ENCODE data around the gene SCYGR8. TPM values are rescaled to one million over a fixed set of nuclear protein-coding genes. Genes with fewer than 3 reads are reported as not detected.
"Not testable (repeated sequence)": the region's sequence is repeated elsewhere in the genome, so short reads cannot be mapped to it uniquely, and the experiment has no call there.

Gene SCYGR8
- not detected for total RNA-seq

GRCh38 chr2:227745594-227745993 is at the start of gene SCYGR8:
Gene SCYGR8, plus strand, starts transcription at chr2:227745894. Its CDS starts 0 bp downstream, at chr2:227745894.
- Mint-ChIP-seq H3K27me3 (no peaks in the 10 kb centered on the region), H3K9me3 (no peaks in the 10 kb centered on the region), H3K4me1 (no peaks in the 10 kb centered on the region), H3K4me3 (no peak within 1 kb of the TSS), H3K36me3 (ENCODE audit: low read depth) (no peaks in the 10 kb centered on the region), H3K27ac (no peak within 1 kb of the TSS)
- no peak for ATAC-seq (replicated peaks)

GRCh38 chr2:227696990-227697679 is 48.6 kb upstream of the SCYGR8 start:
- Mint-ChIP-seq H3K4me1 (no peaks in the 10 kb centered on the region), H3K27ac (no peak overlapping the region), H3K4me3 (no peak overlapping the region), H3K9me3 (no peaks in the 10 kb centered on the region), H3K27me3 (peaks cover 24% of the 10 kb centered on the region), H3K36me3 (ENCODE audit: low read depth) (no peaks in the 10 kb centered on the region)
- no peak for ATAC-seq (replicated peaks)

GRCh38 chr2:227701556-227701955 is 44.1 kb upstream of the SCYGR8 start:
- ATAC-seq (replicated peaks) = no peak
- Mint-ChIP-seq H3K27ac (no peak overlapping the region), H3K27me3 (peaks cover 28% of the 10 kb centered on the region), H3K9me3 (no peaks in the 10 kb centered on the region), H3K36me3 (ENCODE audit: low read depth) (no peaks in the 10 kb centered on the region), H3K4me1 (no peaks in the 10 kb centered on the region), H3K4me3 (no peak overlapping the region)

GRCh38 chr2:227703280-227703732 is 42.4 kb upstream of the SCYGR8 start:
- H3K4me1 Mint-ChIP-seq = no peaks in the 10 kb centered on the region
- no peaks in the 10 kb centered on the region for H3K36me3 Mint-ChIP-seq (ENCODE audit: low read depth)
- no peak for ATAC-seq (replicated peaks)
- H3K27me3 Mint-ChIP-seq = peaks cover 34% of the 10 kb centered on the region
- H3K4me3 Mint-ChIP-seq = no peak overlapping the region
- H3K27ac Mint-ChIP-seq = no peak overlapping the region
- no peaks in the 10 kb centered on the region for H3K9me3 Mint-ChIP-seq

- Mint-ChIP-seq H3K4me1 (no peaks in the 10 kb centered on the region), H3K9me3 (no peaks in the 10 kb centered on the region), H3K27me3 (peaks cover 36% of the 10 kb centered on the region), H3K36me3 (ENCODE audit: low read depth) (no peaks in the 10 kb centered on the region), H3K27ac (no peak overlapping the region), H3K4me3 (no peak overlapping the region)
- ATAC-seq (replicated peaks) = no peak
These were observed 41.7 kb upstream of the SCYGR8 start for GRCh38 chr2:227703961-227704360.

- Mint-ChIP-seq H3K9me3 (no peaks in the 10 kb centered on the region), H3K27ac (no peak overlapping the region), H3K36me3 (ENCODE audit: low read depth) (no peaks in the 10 kb centered on the region), H3K4me3 (no peak overlapping the region), H3K27me3 (peaks cover 32% of the 10 kb centered on the region), H3K4me1 (no peaks in the 10 kb centered on the region)
- ATAC-seq (replicated peaks) = no peak
These were observed 38.8 kb upstream of the SCYGR8 start for GRCh38 chr2:227706859-227707258.

GRCh38 chr2:227707390-227707789 is 38.3 kb upstream of the SCYGR8 start:
- Mint-ChIP-seq H3K27me3 (peaks cover 32% of the 10 kb centered on the region), H3K27ac (no peak overlapping the region), H3K4me1 (no peaks in the 10 kb centered on the region), H3K4me3 (no peak overlapping the region), H3K36me3 (ENCODE audit: low read depth) (no peaks in the 10 kb centered on the region), H3K9me3 (no peaks in the 10 kb centered on the region)
- ATAC-seq (replicated peaks) = no peak

GRCh38 chr2:227710986-227711385 is 34.7 kb upstream of the SCYGR8 start:
- Mint-ChIP-seq H3K27me3 (peaks cover 17% of the 10 kb centered on the region), H3K36me3 (ENCODE audit: low read depth) (no peaks in the 10 kb centered on the region), H3K27ac (no peak overlapping the region), H3K4me1 (no peaks in the 10 kb centered on the region), H3K9me3 (no peaks in the 10 kb centered on the region), H3K4me3 (no peak overlapping the region)
- no peak for ATAC-seq (replicated peaks)

- Mint-ChIP-seq H3K27ac (no peak overlapping the region), H3K9me3 (no peaks in the 10 kb centered on the region), H3K27me3 (peaks cover 7% of the 10 kb centered on the region), H3K4me1 (no peaks in the 10 kb centered on the region), H3K36me3 (ENCODE audit: low read depth) (no peaks in the 10 kb centered on the region), H3K4me3 (no peak overlapping the region)
- no peak for ATAC-seq (replicated peaks)
These were observed 32.4 kb upstream of the SCYGR8 start for GRCh38 chr2:227713291-227713690.

GRCh38 chr2:227716501-227716900 is 29.2 kb upstream of the SCYGR8 start:
- Mint-ChIP-seq H3K9me3 (no peaks in the 10 kb centered on the region), H3K36me3 (ENCODE audit: low read depth) (no peaks in the 10 kb centered on the region), H3K27ac (no peak overlapping the region), H3K27me3 (peaks cover 5% of the 10 kb centered on the region), H3K4me3 (no peak overlapping the region), H3K4me1 (no peaks in the 10 kb centered on the region)
- no peak for ATAC-seq (replicated peaks)

GRCh38 chr2:227717687-227718567 is 27.8 kb upstream of the SCYGR8 start, which contains the start of gene SLC19A3:
Gene SLC19A3, minus strand, starts transcription at chr2:227718028. Its CDS starts 15,710 bp downstream, at chr2:227702318.
- peaks cover 8% of the 10 kb centered on the region for H3K27me3 Mint-ChIP-seq
- peak; percentile 39 for ATAC-seq (replicated peaks)
- H3K9me3 Mint-ChIP-seq = no peaks in the 10 kb centered on the region
- no peak within 1 kb of the TSS for H3K27ac Mint-ChIP-seq
- peak within 1 kb of the TSS; percentile 20 for H3K4me3 Mint-ChIP-seq
- no peaks in the 10 kb centered on the region for H3K36me3 Mint-ChIP-seq (ENCODE audit: low read depth)
- H3K4me1 Mint-ChIP-seq = no peaks in the 10 kb centered on the region

GRCh38 chr2:227719641-227720040 is 26.1 kb upstream of the SCYGR8 start:
- Mint-ChIP-seq H3K4me1 (no peaks in the 10 kb centered on the region), H3K27me3 (peaks cover 8% of the 10 kb centered on the region), H3K27ac (no peak overlapping the region), H3K4me3 (no peak overlapping the region), H3K36me3 (ENCODE audit: low read depth) (no peaks in the 10 kb centered on the region), H3K9me3 (no peaks in the 10 kb centered on the region)
- ATAC-seq (replicated peaks) = no peak

- no peaks in the 10 kb centered on the region for H3K36me3 Mint-ChIP-seq (ENCODE audit: low read depth)
- no peak overlapping the region for H3K27ac Mint-ChIP-seq
- H3K4me1 Mint-ChIP-seq = no peaks in the 10 kb centered on the region
- H3K4me3 Mint-ChIP-seq = no peak overlapping the region
- ATAC-seq (replicated peaks) = no peak
- H3K9me3 Mint-ChIP-seq = no peaks in the 10 kb centered on the region
- H3K27me3 Mint-ChIP-seq = peaks cover 11% of the 10 kb centered on the region
These were observed 25.0 kb upstream of the SCYGR8 start for GRCh38 chr2:227720680-227721079.

- not testable (repeated sequence) for H3K27ac Mint-ChIP-seq; ATAC-seq (replicated peaks); H3K9me3 Mint-ChIP-seq; H3K4me1 Mint-ChIP-seq; H3K4me3 Mint-ChIP-seq; H3K36me3 Mint-ChIP-seq (ENCODE audit: low read depth)
- peaks cover 11% of the 10 kb centered on the region for H3K27me3 Mint-ChIP-seq
These were observed 22.9 kb upstream of the SCYGR8 start for GRCh38 chr2:227722821-227723220.
